ENCODE data around the gene NCBP3. TPM values are rescaled to one million over a fixed set of nuclear protein-coding genes. Genes with fewer than 3 reads are reported as not detected.
"Not testable (repeated sequence)": the region's sequence is repeated elsewhere in the genome, so short reads cannot be mapped to it uniquely, and the experiment has no call there.

NCBP3 gene
- total and polyA plus RNA-seq, 2 donors (not counting 3 experiments of a cell fraction or from before 2014, with no cell fraction given) = 18.2 to 51.1 TPM

DNA sequence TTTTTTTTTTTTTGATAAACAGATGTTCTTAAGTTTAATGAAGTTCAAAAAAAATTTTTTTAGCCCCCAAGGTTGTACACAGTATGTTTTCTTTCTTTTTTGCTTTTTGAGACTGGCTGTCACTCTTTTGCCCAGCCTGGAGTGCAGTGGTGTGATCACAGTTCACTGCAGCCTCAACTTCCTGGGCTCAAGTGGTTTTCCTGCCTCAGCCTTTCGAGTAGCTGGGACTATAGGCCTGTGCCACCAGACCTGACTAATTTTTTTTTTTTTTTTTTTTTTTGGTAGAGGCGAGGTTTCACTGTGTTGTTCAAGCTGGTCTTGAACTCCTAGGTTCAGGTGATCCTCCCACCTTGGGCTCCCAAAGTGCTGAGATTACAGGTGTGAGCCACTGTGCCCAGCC, 57.8 kb downstream of the NCBP3 start:
- no peaks in the 10 kb centered on the region for H3K9me1 ChIP-seq (replicated peaks; ENCODE audit: control insufficient read depth, extremely low read depth, insufficient read depth, low read length)
- DNase-seq (ENCODE audit: low read depth, low spot score) = no peak
- no peaks in the 10 kb centered on the region for H3K4me1 ChIP-seq (ENCODE audit: control insufficient read depth, extremely low read depth, insufficient read depth, low read length)
- no peak overlapping the region for H3K9ac ChIP-seq (replicated peaks; ENCODE audit: extremely low read depth, insufficient read depth, low read length)
- ChIA-PET CTCF (interaction anchor here (1.6 kb wide), 1 partner anchor 51 kb away, joined by 5 read pairs; no protein-coding TSS in a partner anchor), POLR2A (no interaction called here)
- no peak overlapping the region for H3K4me2 ChIP-seq (ENCODE audit: insufficient read depth, low read length)
- no peaks in the 10 kb centered on the region for H3K27me3 ChIP-seq (ENCODE audit: control insufficient read depth in 2 of 2, insufficient read depth in 2 of 2, low read length in 2 of 2)
- FAIRE-seq = no peak
- TF ChIP-seq, protein P1, sequence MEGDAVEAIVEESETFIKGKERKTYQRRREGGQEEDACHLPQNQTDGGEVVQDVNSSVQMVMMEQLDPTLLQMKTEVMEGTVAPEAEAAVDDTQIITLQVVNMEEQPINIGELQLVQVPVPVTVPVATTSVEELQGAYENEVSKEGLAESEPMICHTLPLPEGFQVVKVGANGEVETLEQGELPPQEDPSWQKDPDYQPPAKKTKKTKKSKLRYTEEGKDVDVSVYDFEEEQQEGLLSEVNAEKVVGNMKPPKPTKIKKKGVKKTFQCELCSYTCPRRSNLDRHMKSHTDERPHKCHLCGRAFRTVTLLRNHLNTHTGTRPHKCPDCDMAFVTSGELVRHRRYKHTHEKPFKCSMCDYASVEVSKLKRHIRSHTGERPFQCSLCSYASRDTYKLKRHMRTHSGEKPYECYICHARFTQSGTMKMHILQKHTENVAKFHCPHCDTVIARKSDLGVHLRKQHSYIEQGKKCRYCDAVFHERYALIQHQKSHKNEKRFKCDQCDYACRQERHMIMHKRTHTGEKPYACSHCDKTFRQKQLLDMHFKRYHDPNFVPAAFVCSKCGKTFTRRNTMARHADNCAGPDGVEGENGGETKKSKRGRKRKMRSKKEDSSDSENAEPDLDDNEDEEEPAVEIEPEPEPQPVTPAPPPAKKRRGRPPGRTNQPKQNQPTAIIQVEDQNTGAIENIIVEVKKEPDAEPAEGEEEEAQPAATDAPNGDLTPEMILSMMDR (IDR thresholded peaks at IDR 0.05; ENCODE audit: extremely low read depth in 1 of 2, insufficient read depth in 1 of 2, low read depth in 1 of 2, low read length in 2 of 2) = no peak
- no peak for TF ChIP-seq MYC (IDR thresholded peaks at IDR 0.05; ENCODE audit: low read depth, low read length)
- no peak for TF ChIP-seq POLR2A (IDR thresholded peaks at IDR 0.05; ENCODE audit: low read depth, low read length)
- no peak for TF ChIP-seq FOS (IDR thresholded peaks at IDR 0.05; ENCODE audit: borderline replicate concordance, insufficient read depth, low read length)
- no peak for TF ChIP-seq JUN (IDR thresholded peaks at IDR 0.05; ENCODE audit: borderline replicate concordance, insufficient read depth, insufficient read length, low read depth)
- no peak for TF ChIP-seq EZH2 (IDR thresholded peaks at IDR 0.05; ENCODE audit: borderline replicate concordance, low read depth, low read length, severe bottlenecking)
- TF ChIP-seq, protein P2, sequence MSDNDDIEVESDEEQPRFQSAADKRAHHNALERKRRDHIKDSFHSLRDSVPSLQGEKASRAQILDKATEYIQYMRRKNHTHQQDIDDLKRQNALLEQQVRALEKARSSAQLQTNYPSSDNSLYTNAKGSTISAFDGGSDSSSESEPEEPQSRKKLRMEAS (IDR thresholded peaks at IDR 0.05; ENCODE audit: insufficient read depth, insufficient read length) = no peak
- TF ChIP-seq POLR2AphosphoS5 (IDR thresholded peaks at IDR 0.05; ENCODE audit: insufficient read depth, low read depth, low read length) = no peak
- no peak for TF ChIP-seq GATA2 (IDR thresholded peaks at IDR 0.05; ENCODE audit: insufficient read depth, insufficient read length, low read depth, low read length)
- no TSS peak for BruUV-seq (replicated peaks)
- H3K27ac ChIP-seq (ENCODE audit: insufficient read depth, low read depth, low read length) = no peak overlapping the region
- H4K20me1 ChIP-seq (replicated peaks; ENCODE audit: control insufficient read depth, extremely low read depth, insufficient read depth, low read length) = no peaks in the 10 kb centered on the region
- no peaks in the 10 kb centered on the region for H3K36me3 ChIP-seq (ENCODE audit: control insufficient read depth in 2 of 2, extremely low read depth in 1 of 2, insufficient read depth in 2 of 2, low read length in 2 of 2)
- dilution Hi-C loops (cut with MboI; ENCODE audit: extremely low pct_ligation_motif_present, low sequenced_read_pairs) (no loop called here), intact Hi-C loops (cut with micrococcal nuclease) (no loop called here)
- no peak overlapping the region for H2AFZ ChIP-seq (ENCODE audit: low read depth, low read length)
- no peaks in the 10 kb centered on the region for H3K79me2 ChIP-seq (ENCODE audit: control insufficient read depth, insufficient read depth, low read length)
- no peak overlapping the region for H3K4me3 ChIP-seq (replicated peaks in 1 of 3; ENCODE audit: insufficient read depth in 1 of 3, low read depth in 1 of 3, low read length in 3 of 3)
- no peaks in the 10 kb centered on the region for H3K9me3 ChIP-seq (replicated peaks; ENCODE audit: control insufficient read depth, insufficient read depth, low read length)

DNA sequence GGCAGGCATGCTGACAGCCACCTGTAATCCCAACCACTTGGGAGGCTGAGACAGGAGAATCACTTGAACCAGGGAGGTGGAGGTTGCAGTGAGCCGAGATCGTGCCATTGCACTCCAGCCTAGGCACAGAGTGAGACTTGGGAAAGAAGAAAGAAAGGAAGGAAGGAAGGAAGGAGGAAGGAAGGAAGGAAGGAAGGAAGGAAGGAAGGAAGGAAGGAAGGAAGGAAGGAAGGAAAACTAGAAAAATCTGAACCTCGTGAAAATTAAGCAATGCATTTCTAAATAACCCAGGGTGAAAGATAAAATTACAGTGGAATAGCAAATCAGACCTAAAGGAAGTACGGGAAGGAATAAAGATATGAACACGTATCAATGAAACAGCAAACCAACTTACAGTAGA, 60.7 kb downstream of the NCBP3 start:
- H3K9me3 ChIP-seq (replicated peaks; ENCODE audit: control insufficient read depth, insufficient read depth, low read length); CTCF ChIA-PET; BruUV-seq (replicated peaks): not testable (repeated sequence)

More for the DNA sequence above, 60.7 kb downstream of the NCBP3 start:
- dilution Hi-C loops (cut with MboI; ENCODE audit: extremely low pct_ligation_motif_present, low sequenced_read_pairs); H3K36me3 ChIP-seq (ENCODE audit: control insufficient read depth in 2 of 2, extremely low read depth in 1 of 2, insufficient read depth in 2 of 2, low read length in 2 of 2); H3K9me1 ChIP-seq (replicated peaks; ENCODE audit: control insufficient read depth, extremely low read depth, insufficient read depth, low read length); POLR2A ChIA-PET; H3K27ac ChIP-seq (ENCODE audit: insufficient read depth, low read depth, low read length); H4K20me1 ChIP-seq (replicated peaks; ENCODE audit: control insufficient read depth, extremely low read depth, insufficient read depth, low read length); H3K4me3 ChIP-seq (replicated peaks in 1 of 3; ENCODE audit: insufficient read depth in 1 of 3, low read depth in 1 of 3, low read length in 3 of 3); H3K27me3 ChIP-seq (ENCODE audit: control insufficient read depth in 2 of 2, insufficient read depth in 2 of 2, low read length in 2 of 2); FAIRE-seq; H2AFZ ChIP-seq (ENCODE audit: low read depth, low read length); intact Hi-C loops (cut with micrococcal nuclease); H3K4me2 ChIP-seq (ENCODE audit: insufficient read depth, low read length); H3K79me2 ChIP-seq (ENCODE audit: control insufficient read depth, insufficient read depth, low read length); DNase-seq (ENCODE audit: low read depth, low spot score); H3K4me1 ChIP-seq (ENCODE audit: control insufficient read depth, extremely low read depth, insufficient read depth, low read length); H3K9ac ChIP-seq (replicated peaks; ENCODE audit: extremely low read depth, insufficient read depth, low read length): not testable (repeated sequence)

All from endothelial cell of umbilical vein (primary cell).